Left lung (tissue), 10 donors: ENCODE data around the gene SMCO2. TPM values are rescaled to one million over a fixed set of nuclear protein-coding genes. Genes with fewer than 3 reads are reported as not detected.

Experiments
- ATAC-seq: fragments of 200-7000 bp; cut with Tn5 transposase; one replicate; pipeline ENCODE4 v1.9.1; 2020; ENCODE audit warnings: moderate library complexity
- DNase-seq, 4 donors: peaks; one replicate each; pipeline ENCODE4 v3.0.0-alpha.2; 2013 to 2020
- H3K27ac ChIP-seq, 2 donors: fragments of 200-600 bp; sonication (generic) in 1 of 2; one replicate each; pipeline versions ENCODE4 v1.5.0 to v1.8.0; 2020 to 2021
- H3K27me3 ChIP-seq, 2 donors: fragments of 200-600 bp; sonication (generic) in 1 of 2; one replicate each; pipeline versions ENCODE4 v1.5.0 to v1.8.0; 2020 to 2021
- H3K36me3 ChIP-seq, 2 donors: fragments of 200-600 bp; sonication (generic) in 1 of 2; one replicate each; pipeline versions ENCODE4 v1.5.0 to v1.8.0; 2020 to 2021
- H3K4me1 ChIP-seq, 2 donors: fragments of 200-600 bp; one replicate each; pipeline ENCODE4 v1.8.0; 2021
- H3K4me3 ChIP-seq, 2 donors: fragments of 200-600 bp; sonication (generic) in 1 of 2; one replicate each; pipeline versions ENCODE4 v1.5.0 to v1.8.0; 2020 to 2021; ENCODE audit warnings: mild to moderate bottlenecking in 1 of 2
- H3K9me3 ChIP-seq, 2 donors: fragments of 200-600 bp; sonication (generic) in 1 of 2; one replicate each; pipeline versions ENCODE4 v1.5.0 to v1.8.0; 2020 to 2021
- CTCF ChIP-seq, 2 donors: fragments of 200-600 bp; sonication (generic) in 1 of 2; IDR thresholded peaks; one replicate each; pipeline versions ENCODE4 v1.5.0 to v1.8.0; 2021; ENCODE audit warnings: antibody characterized with exemption in 2 of 2
- intact Hi-C, 2 donors: fragments of 100-400 bp; cut with DNase I; formaldehyde crosslinking; loops; one replicate each; pipeline versions ENCODE4 v1.11.2 to v1.14.2; 2022
- polyA plus RNA-seq, 6 donors: library from polyadenylated mRNA; unstranded; fragments of 120-200 nt; gene quantifications; one replicate each; pipeline ENCODE4 v1.2.1, GENCODE V29; 2013; ENCODE audit not compliant: insufficient read length in 6 of 6
- total RNA-seq, 2 donors: library from RNA; stranded (reverse); fragmentation: NEBNext Ultra II Directional; extraction: Animal tissue kit (Norgen Biotek cat#: 25700); gene quantifications; one replicate each; pipeline ENCODE4 v1.2.1, GENCODE V29; 2021
- donor health status: DM: no; HTN: yes; CAD: no.
- donor health status: DM: no; HTN: no; CAD: no.

Gene SMCO2
- total and polyA plus RNA-seq, 8 donors, result 0.17 to 0.60 (median 0.27) TPM; not detected in 2

DNA sequence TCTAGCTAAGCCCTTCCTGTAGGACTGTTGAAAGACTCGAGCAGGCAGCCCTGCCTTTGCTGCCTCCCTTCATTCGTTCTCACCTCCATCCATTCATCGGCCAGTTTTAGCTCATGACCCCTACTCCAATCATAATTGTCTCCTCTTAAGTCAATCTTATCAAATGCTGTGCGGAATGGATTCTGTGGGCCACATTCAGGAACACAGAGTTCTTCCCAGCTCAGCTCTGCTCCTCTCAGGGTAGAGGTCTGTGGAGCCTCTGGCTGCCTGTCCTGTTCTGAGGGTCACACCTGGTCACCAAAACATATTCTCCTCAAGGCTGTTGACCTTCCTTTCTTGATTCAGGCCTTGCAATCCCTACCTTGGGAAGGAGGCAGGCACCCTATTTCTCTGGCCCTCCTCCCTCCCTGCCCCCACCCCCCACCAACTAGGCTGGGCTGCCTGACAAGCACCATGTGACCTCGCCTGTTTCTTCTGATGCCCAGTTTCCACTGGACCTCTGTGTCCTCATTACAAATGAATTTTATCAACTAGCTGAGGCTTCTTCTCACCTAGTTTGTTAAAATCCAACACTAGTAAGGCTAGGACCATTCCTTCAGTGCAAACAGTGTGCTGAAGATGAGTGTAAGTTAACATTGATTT, 3.5 kb downstream of the SMCO2 start:
- intact Hi-C loops, result no loop called here
- Histone ChIP-seq H3K4me3 (no peak overlapping the region), H3K36me3 (no peaks in the 10 kb centered on the region), H3K4me1 (peaks cover 0 to 3% of the 10 kb centered on the region in 2 donors), H3K27ac (no peak overlapping the region), H3K27me3 (no peaks in the 10 kb centered on the region), H3K9me3 (peaks cover 0 to 7% of the 10 kb centered on the region in 2 donors)
- DNase-seq, result no peak
- ATAC-seq, result no peak
- no peak for TF ChIP-seq CTCF (IDR thresholded peaks at IDR 0.05)

DNA sequence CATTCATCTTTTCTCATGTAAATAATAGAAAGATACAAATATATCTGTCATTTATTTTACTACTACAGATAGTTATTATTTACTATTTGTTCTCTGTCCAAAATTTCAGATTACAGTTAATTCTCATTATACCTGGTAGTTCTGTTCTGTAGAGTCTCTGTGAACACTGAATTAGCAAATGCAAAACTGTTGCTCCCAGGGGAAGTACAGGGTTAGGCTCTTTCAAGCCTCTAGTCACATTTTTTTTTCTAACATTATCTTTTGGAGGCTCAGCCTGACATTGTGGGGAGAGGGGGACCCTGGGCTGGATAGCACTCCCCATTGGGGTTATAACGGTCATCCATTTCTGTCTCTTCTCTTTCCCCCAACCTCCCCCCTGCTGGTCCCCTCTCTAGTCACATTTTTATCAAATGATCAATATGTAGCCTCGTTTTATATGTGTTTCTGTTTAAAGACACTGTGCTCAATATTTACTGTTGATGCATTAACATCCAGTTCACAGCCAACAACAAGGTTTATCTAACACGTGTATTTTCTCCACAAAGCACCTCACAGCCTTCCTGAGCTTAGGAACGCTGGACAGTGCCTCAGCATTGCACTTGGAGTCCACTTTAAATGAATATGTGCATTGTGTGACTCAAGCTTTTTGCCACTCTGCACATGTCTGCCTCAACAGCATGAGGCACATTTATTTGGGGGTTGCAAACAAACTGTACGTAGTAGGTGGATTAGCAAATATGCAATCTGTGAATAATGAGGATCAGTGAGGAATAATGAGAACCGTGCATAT, 4.7 kb downstream of the SMCO2 start:
- no peaks in the 10 kb centered on the region for H3K27me3 ChIP-seq
- H3K4me1 ChIP-seq, result peaks cover 0 to 3% of the 10 kb centered on the region in 2 donors
- peaks cover 0 to 2% of the 10 kb centered on the region in 2 donors for H3K9me3 ChIP-seq
- intact Hi-C loops, result no loop called here
- no peak overlapping the region for H3K4me3 ChIP-seq
- TF ChIP-seq CTCF (IDR thresholded peaks at IDR 0.05), result no peak
- no peak overlapping the region for H3K27ac ChIP-seq
- no peaks in the 10 kb centered on the region for H3K36me3 ChIP-seq
- no peak for DNase-seq
- no peak for ATAC-seq

DNA sequence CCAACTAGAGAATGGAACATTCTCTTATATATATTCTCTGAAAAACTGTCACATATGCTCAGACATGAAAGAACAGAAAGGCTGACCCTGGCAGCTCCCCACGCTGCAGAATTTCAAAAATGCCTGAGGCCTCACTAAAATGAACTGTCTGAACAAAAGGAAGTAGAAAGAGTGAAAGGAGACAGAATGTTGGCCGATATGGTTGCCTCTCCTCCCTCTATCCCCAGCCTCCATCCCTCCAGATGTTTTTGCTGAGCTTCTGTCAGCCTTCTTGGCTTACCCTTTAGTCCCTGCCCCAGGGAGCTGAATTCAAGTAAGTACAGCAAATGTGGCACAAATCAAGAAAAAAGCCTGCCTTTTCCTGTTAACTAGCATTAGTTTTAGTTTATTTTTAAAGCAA, 6.9 kb downstream of the SMCO2 start:
- no peak overlapping the region for H3K27ac ChIP-seq
- H3K4me3 ChIP-seq, result no peak overlapping the region
- no peak for TF ChIP-seq CTCF (IDR thresholded peaks at IDR 0.05)
- no peaks in the 10 kb centered on the region for H3K27me3 ChIP-seq
- peaks cover 0 to 3% of the 10 kb centered on the region in 2 donors for H3K4me1 ChIP-seq
- DNase-seq (peak in 2 of 4 donors; percentile 41 to 51), ATAC-seq (no peak)
- H3K9me3 ChIP-seq, result no peaks in the 10 kb centered on the region
- intact Hi-C loops, result no loop called here
- H3K36me3 ChIP-seq, result no peaks in the 10 kb centered on the region

GRCh38 chr12:27455589-27455988, 9.1 kb downstream of the SMCO2 start:
- H3K27ac ChIP-seq, result no peak overlapping the region
- no peaks in the 10 kb centered on the region for H3K9me3 ChIP-seq
- DNase-seq (no peak), ATAC-seq (no peak)
- H3K4me1 ChIP-seq, result peaks cover 3 to 7% of the 10 kb centered on the region in 2 donors
- no peaks in the 10 kb centered on the region for H3K36me3 ChIP-seq
- H3K4me3 ChIP-seq, result no peak overlapping the region
- no peak for TF ChIP-seq CTCF (IDR thresholded peaks at IDR 0.05)
- no peaks in the 10 kb centered on the region for H3K27me3 ChIP-seq
- intact Hi-C loops, result no loop called here

GRCh38 chr12:27456618-27457017, 10.1 kb downstream of the SMCO2 start:
- H3K36me3 ChIP-seq, result no peaks in the 10 kb centered on the region
- H3K27me3 ChIP-seq, result no peaks in the 10 kb centered on the region
- no peak overlapping the region for H3K27ac ChIP-seq
- TF ChIP-seq CTCF (IDR thresholded peaks at IDR 0.05), result no peak
- intact Hi-C loops, result no loop called here
- no peaks in the 10 kb centered on the region for H3K9me3 ChIP-seq
- ATAC-seq (no peak), DNase-seq (no peak)
- H3K4me3 ChIP-seq, result no peak overlapping the region
- peaks cover 3 to 12% of the 10 kb centered on the region in 2 donors for H3K4me1 ChIP-seq
